ENCODE data around the gene ABCA1.

- TF ChIP-seq CTCF (IDR thresholded peaks at IDR 0.05; ENCODE audit: insufficient read depth, low read length, poor library complexity, severe bottlenecking) = no peak
- no peak for TF ChIP-seq EZH2phosphoT487 (conservative IDR thresholded peaks at IDR 0.05; ENCODE audit: low read length)
Observed at GRCh38 chr9:104856413-104856941, 71.5 kb downstream of the ABCA1 start.

Data from SU-DHL-6 (cell line).